Skeletal muscle cell (primary cell): ENCODE data around the gene IGF1R.
"Not testable (repeated sequence)": the region's sequence is repeated elsewhere in the genome, so short reads cannot be mapped to it uniquely, and the experiment has no call there.

Experiments
- DNase-seq: peaks from one replicate; pipeline ENCODE4 v3.0.0-alpha.2; 2010; ENCODE audit warnings: low read depth
- H3K4me3 ChIP-seq: 2 replicates; pipeline ENCODE4 v1.5.1; 2011; ENCODE audit warnings: low read depth, mild to moderate bottlenecking, control low read depth, low read length, moderate library complexity

IGF1R gene

DNA sequence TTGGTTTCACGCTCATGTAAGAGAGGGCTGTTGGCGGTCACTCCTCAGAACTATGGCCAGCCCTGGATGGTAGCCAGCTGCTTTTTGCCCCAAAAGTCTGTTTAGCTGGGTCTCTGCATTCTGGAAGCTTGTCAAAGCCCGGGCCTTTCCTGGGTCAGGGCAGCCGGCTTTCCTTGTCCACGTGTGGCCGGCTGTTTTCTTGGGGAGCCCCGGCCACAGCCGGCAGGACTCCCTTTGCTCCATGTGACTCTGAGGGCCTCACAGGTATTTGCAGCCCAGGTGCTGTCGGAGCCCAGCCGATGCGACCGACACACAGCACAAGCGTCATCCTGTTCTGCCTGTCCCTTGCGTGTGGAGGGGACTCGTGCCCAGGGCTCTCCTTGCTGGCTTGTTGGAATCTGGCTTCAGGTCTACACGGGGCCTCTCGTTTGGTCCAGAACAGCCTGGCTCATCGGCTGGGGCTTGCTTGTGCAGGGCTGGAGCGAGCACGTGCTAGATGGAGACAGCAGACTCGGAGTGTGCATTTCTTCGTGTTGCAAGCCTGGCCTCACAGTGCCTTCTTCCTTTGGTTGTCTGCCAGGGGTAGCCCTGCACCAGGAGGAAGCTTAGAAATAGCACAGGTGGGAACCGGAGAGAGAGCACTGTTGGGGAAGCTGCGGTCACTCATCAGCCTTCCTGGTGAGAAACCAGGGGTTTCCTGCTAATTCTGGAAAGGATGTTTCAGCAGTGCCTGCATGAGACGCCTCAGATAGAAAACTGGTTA lies 307.8 kb downstream of the IGF1R start:
- no peak for DNase-seq
- H3K4me3 ChIP-seq, result no peak overlapping the region

GRCh38 chr15:98956796-98957553 lies 308.6 kb downstream of the IGF1R start:
- H3K4me3 ChIP-seq, result no peak overlapping the region
- no peak for DNase-seq

GRCh38 chr15:98957655-98958054 lies 309.3 kb downstream of the IGF1R start:
- no peak for DNase-seq
- H3K4me3 ChIP-seq, result no peak overlapping the region

DNA sequence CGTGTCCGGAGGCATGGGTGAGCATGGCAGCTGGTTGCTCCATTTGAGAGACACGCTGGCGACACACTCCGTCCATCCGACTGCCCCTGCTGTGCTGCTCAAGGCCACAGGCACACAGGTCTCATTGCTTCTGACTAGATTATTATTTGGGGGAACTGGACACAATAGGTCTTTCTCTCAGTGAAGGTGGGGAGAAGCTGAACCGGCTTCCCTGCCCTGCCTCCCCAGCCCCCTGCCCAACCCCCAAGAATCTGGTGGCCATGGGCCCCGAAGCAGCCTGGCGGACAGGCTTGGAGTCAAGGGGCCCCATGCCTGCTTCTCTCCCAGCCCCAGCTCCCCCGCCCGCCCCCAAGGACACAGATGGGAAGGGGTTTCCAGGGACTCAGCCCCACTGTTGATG lies 309.7 kb downstream of the IGF1R start:
- no peak for DNase-seq
- H3K4me3 ChIP-seq, result no peak overlapping the region

DNA sequence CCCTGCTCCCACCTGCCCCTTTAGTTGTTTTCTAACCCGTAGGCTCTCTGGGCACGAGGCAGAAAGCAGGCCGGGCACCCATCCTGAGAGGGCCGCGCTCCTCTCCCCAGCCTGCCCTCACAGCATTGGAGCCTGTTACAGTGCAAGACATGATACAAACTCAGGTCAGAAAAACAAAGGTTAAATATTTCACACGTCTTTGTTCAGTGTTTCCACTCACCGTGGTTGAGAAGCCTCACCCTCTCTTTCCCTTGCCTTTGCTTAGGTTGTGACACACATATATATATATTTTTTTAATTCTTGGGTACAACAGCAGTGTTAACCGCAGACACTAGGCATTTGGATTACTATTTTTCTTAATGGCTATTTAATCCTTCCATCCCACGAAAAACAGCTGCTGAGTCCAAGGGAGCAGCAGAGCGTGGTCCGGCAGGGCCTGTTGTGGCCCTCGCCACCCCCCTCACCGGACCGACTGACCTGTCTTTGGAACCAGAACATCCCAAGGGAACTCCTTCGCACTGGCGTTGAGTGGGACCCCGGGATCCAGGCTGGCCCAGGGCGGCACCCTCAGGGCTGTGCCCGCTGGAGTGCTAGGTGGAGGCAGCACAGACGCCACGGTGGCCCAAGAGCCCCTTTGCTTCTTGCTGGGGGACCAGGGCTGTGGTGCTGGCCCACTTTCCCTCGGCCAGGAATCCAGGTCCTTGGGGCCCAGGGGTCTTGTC lies 310.7 kb downstream of the IGF1R start:
- DNase-seq, result no peak

DNA sequence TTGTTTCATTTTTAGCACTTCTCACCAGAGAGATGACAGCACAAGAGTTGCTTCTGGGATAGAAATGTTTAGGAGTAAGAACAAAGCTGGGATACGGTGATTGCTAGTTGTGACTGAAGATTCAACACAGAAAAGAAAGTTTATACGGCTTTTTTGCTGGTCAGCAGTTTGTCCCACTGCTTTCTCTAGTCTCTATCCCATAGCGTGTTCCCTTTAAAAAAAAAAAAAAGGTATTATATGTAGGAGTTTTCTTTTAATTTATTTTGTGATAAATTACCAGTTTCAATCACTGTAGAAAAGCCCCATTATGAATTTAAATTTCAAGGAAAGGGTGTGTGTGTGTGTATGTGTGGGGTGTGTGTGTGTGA lies 311.3 kb downstream of the IGF1R start:
- no peak overlapping the region for H3K4me3 ChIP-seq
- no peak for DNase-seq

More for the DNA sequence above, 310.7 kb downstream of the IGF1R start:
- H3K4me3 ChIP-seq, result no peak overlapping the region

DNA sequence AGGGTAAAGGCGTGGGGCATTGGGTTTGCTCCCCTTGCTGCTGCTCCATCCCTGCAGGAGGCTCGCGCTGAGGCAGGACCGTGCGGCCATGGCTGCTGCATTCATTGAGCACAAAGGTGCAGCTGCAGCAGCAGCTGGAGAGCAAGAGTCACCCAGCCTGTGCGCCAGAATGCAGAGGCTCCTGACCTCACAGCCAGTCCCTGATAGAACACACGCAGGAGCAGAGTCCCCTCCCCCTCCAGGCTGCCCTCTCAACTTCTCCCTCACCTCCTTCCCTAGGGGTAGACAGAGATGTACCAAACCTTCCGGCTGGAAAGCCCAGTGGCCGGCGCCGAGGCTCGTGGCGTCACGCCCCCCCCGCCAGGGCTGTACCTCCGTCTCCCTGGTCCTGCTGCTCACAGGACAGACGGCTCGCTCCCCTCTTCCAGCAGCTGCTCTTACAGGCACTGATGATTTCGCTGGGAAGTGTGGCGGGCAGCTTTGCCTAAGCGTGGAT lies 312.3 kb downstream of the IGF1R start:
- no peak overlapping the region for H3K4me3 ChIP-seq
- DNase-seq, result no peak

- DNase-seq, result no peak
- no peak overlapping the region for H3K4me3 ChIP-seq
These were observed 315.1 kb downstream of the IGF1R start for GRCh38 chr15:98963444-98963843.

GRCh38 chr15:98964466-98965133 lies 316.3 kb downstream of the IGF1R start:
- no peak for DNase-seq

GRCh38 chr15:98965134-98965491 lies 316.8 kb downstream of the IGF1R start:
- DNase-seq, result not testable (repeated sequence)

More at GRCh38 chr15:98964466-98965133, 316.3 kb downstream of the IGF1R start:
- no peak overlapping the region for H3K4me3 ChIP-seq

DNA sequence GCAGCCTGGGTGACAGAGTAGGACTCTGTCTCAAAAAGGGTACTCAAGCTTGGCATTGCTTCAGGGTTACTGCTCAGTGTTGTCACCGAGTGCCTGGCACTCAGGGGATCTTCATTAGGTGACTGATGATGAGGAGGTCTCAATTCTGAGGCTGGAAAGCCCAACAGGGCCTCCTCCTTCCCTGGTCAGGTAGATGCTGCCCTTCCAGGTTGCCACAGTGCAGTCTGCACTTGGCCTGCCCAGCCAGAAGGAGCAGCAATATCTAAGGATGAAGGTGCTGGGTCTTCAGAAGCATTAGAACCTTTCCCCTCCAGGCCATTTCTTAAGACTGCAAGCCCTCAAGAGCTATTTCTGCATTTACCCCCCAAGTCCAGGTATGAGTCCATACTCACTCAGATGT lies 317.3 kb downstream of the IGF1R start:
- no peak overlapping the region for H3K4me3 ChIP-seq
- no peak for DNase-seq

More at GRCh38 chr15:98965134-98965491, 316.8 kb downstream of the IGF1R start:
- not testable (repeated sequence) for H3K4me3 ChIP-seq

- no peak overlapping the region for H3K4me3 ChIP-seq
- DNase-seq, result no peak
These were observed 317.9 kb downstream of the IGF1R start for GRCh38 chr15:98966091-98966787.

DNA sequence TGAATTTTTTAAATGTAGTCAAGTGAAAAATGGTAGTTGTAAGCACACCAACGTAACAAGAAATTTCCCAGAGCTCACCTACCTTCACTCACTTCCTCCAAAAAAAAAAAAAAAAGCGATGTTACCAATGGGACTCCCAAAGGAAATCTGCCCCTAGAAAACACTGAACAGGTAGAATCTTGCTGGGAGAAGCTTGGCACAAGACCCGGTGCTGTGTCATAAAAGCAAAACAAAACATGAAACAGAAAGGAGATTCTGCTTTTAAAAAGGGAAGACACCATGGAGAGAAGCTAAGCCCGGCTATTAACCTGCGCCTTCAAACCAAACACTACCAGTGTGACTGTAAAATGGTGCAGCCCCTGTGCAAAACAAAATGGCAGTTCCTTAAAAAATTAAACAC lies 318.8 kb downstream of the IGF1R start:
- H3K4me3 ChIP-seq, result no peak overlapping the region
- DNase-seq, result no peak

GRCh38 chr15:98967916-98968315 lies 319.6 kb downstream of the IGF1R start:
- H3K4me3 ChIP-seq, result no peak overlapping the region

GRCh38 chr15:98968576-98968975 lies 320.2 kb downstream of the IGF1R start:
- DNase-seq, result no peak
- H3K4me3 ChIP-seq, result no peak overlapping the region

More at GRCh38 chr15:98967916-98968315, 319.6 kb downstream of the IGF1R start:
- DNase-seq, result no peak

GRCh38 chr15:98969126-98969735 lies 320.9 kb downstream of the IGF1R start:
- no peak for DNase-seq
- no peak overlapping the region for H3K4me3 ChIP-seq

GRCh38 chr15:98970799-98971198 lies 322.5 kb downstream of the IGF1R start:
- DNase-seq, result no peak
- no peak overlapping the region for H3K4me3 ChIP-seq

GRCh38 chr15:98976500-98976899 lies 328.2 kb downstream of the IGF1R start:
- H3K4me3 ChIP-seq, result no peak overlapping the region
- DNase-seq, result no peak

DNA sequence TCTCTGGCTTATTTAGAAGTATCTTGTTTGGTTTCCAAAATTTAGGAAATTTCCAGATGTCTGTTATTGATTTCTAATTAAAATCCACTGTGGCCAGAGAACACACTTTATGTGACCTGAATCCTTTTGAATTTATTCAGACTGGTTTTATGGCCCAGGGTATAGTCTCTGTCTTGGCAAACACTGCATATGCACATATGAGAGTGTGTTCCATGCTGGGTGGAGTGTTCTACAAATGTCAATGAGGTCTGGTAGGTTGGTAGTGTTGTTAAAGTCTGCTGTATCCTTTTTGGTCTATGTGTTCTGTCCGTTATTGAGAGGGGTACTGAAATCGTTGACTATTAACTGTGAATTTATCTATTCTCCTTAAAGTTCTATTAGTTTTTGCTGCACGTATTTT lies 329.1 kb downstream of the IGF1R start:
- H3K4me3 ChIP-seq, result no peak overlapping the region
- no peak for DNase-seq
